ENCODE results near the gene PCDHGA5.
"Not testable (repeated sequence)": the region's sequence is repeated elsewhere in the genome, so short reads cannot be mapped to it uniquely, and the experiment has no call there.

The PCDHGA5 gene

GRCh38 chr5:141412854-141413539 lies 49.0 kb downstream of the PCDHGA5 start, which contains the start of gene PCDHGA10:
Gene PCDHGA10, plus strand, starts transcription at chr5:141412987. Its CDS starts 189 bp downstream, at chr5:141413176.
- in situ Hi-C loops (cut with MboI; ENCODE audit: low sequenced_read_pairs) = no loop called here

- in situ Hi-C loops (cut with MboI; ENCODE audit: low sequenced_read_pairs) = no loop called here
These were observed 49.6 kb downstream of the PCDHGA5 start for GRCh38 chr5:141413540-141414069.

- in situ Hi-C loops (cut with MboI; ENCODE audit: low sequenced_read_pairs) = not testable (repeated sequence)
These were observed 50.7 kb downstream of the PCDHGA5 start for GRCh38 chr5:141414548-141415274.

- in situ Hi-C loops (cut with MboI; ENCODE audit: low sequenced_read_pairs) = not testable (repeated sequence)
These were observed 51.3 kb downstream of the PCDHGA5 start for GRCh38 chr5:141415275-141415618.
